Glutamatergic neuron (in vitro differentiated cells): ENCODE measurements around the gene E2F7. TPM values are rescaled to one million over a fixed set of nuclear protein-coding genes. Genes with fewer than 3 reads are reported as not detected.

ENCODE experiments used
- DNase-seq: peaks from one replicate; pipeline ENCODE4 v3.0.0; 2022
- H3K27ac Mint-ChIP-seq: one replicate; pipeline ENCODE4 v1.8.0; 2020; ENCODE audit warnings: mild to moderate bottlenecking, mixed read lengths, inconsistent platforms; ENCODE audit not compliant: unreplicated experiment
- H3K27me3 Mint-ChIP-seq: one replicate; pipeline ENCODE4 v1.8.0; 2020; ENCODE audit warnings: mild to moderate bottlenecking, moderate library complexity, mixed read lengths, inconsistent platforms; ENCODE audit not compliant: unreplicated experiment
- H3K36me3 Mint-ChIP-seq: one replicate; pipeline ENCODE4 v1.8.0; 2020; ENCODE audit warnings: mild to moderate bottlenecking, mixed read lengths, inconsistent platforms; ENCODE audit not compliant: unreplicated experiment
- H3K4me1 Mint-ChIP-seq: one replicate; pipeline ENCODE4 v1.8.0; 2020; ENCODE audit warnings: mild to moderate bottlenecking, low read depth, mixed read lengths, inconsistent platforms; ENCODE audit not compliant: unreplicated experiment
- H3K4me3 Mint-ChIP-seq: one replicate; pipeline ENCODE4 v1.8.0; 2020; ENCODE audit warnings: mild to moderate bottlenecking, mixed read lengths, inconsistent platforms; ENCODE audit not compliant: unreplicated experiment
- H3K9me3 Mint-ChIP-seq: one replicate; pipeline ENCODE4 v1.8.0; 2020; ENCODE audit warnings: mild to moderate bottlenecking, moderate library complexity, mixed read lengths, inconsistent platforms; ENCODE audit not compliant: unreplicated experiment
- CTCF ChIP-seq: fragments of 200-600 bp; sonication (generic); IDR thresholded peaks from one replicate; pipeline ENCODE4 v1.5.0; 2021; ENCODE audit not compliant: partially characterized antibody, unreplicated experiment
- long read RNA-seq: library from polyadenylated mRNA; unstranded; transcript quantifications from one replicate; pipeline ENCODE4 v2.0.0, GENCODE V29; 2020; ENCODE audit not compliant: unreplicated experiment
- total RNA-seq: library from RNA; stranded (reverse); fragmentation: NEBNext Ultra II Directional; extraction: Animal tissue kit (Norgen Biotek cat#: 25700); gene quantifications from one replicate; pipeline ENCODE4 v1.2.1, GENCODE V29; 2021; ENCODE audit not compliant: unreplicated experiment

E2F7 gene
- 4.2 TPM for total RNA-seq
- long read RNA-seq, partial matches to known transcripts: 0 of 1 reads
- long read RNA-seq, other reads (novel, unspliced or antisense): 1 of 1 reads

GRCh38 chr12:77065361-77066204 lies at the start of gene E2F7:
E2F7 (minus strand) TSS chr12:77065569; CDS start chr12:77064635, 934 bp downstream.
- DNase-seq: peak; percentile 91
- Mint-ChIP-seq H3K27ac (peak within 1 kb of the TSS; percentile 80), H3K4me3 (peak within 1 kb of the TSS; percentile 84), H3K27me3 (peaks cover 4% of the 10 kb centered on the region), H3K9me3 (peaks cover 3% of the 10 kb centered on the region), H3K36me3 (no peaks in the 10 kb centered on the region), H3K4me1 (peaks cover 9% of the 10 kb centered on the region)
- no peak for TF ChIP-seq CTCF

- H3K4me1 Mint-ChIP-seq: no peaks in the 10 kb centered on the region
- H3K27me3 Mint-ChIP-seq: no peaks in the 10 kb centered on the region
- no peak overlapping the region for H3K27ac Mint-ChIP-seq
- H3K36me3 Mint-ChIP-seq: peaks cover 8% of the 10 kb centered on the region
- peaks cover 1% of the 10 kb centered on the region for H3K9me3 Mint-ChIP-seq
- no peak for TF ChIP-seq CTCF
- DNase-seq: no peak
- no peak overlapping the region for H3K4me3 Mint-ChIP-seq
Measured at GRCh38 chr12:77113971-77114370, 48.6 kb upstream of the E2F7 start.

- Mint-ChIP-seq H3K9me3 (peaks cover 3% of the 10 kb centered on the region), H3K27me3 (no peaks in the 10 kb centered on the region)
Measured at GRCh38 chr12:77108707-77109106, 43.3 kb upstream of the E2F7 start.

GRCh38 chr12:77107121-77107520 lies 41.8 kb upstream of the E2F7 start:
- peaks cover 4% of the 10 kb centered on the region for H3K36me3 Mint-ChIP-seq
- H3K4me1 Mint-ChIP-seq: no peaks in the 10 kb centered on the region
- no peaks in the 10 kb centered on the region for H3K27me3 Mint-ChIP-seq
- no peak for TF ChIP-seq CTCF
- H3K4me3 Mint-ChIP-seq: no peak overlapping the region
- peaks cover 3% of the 10 kb centered on the region for H3K9me3 Mint-ChIP-seq
- H3K27ac Mint-ChIP-seq: no peak overlapping the region
- no peak for DNase-seq

More at GRCh38 chr12:77108707-77109106, 43.3 kb upstream of the E2F7 start:
- DNase-seq: no peak
- Mint-ChIP-seq H3K4me1 (no peaks in the 10 kb centered on the region), H3K36me3 (peaks cover 4% of the 10 kb centered on the region), H3K27ac (no peak overlapping the region), H3K4me3 (no peak overlapping the region)
- TF ChIP-seq CTCF: no peak

GRCh38 chr12:77104792-77105191 lies 39.4 kb upstream of the E2F7 start:
- no peaks in the 10 kb centered on the region for H3K4me1 Mint-ChIP-seq
- no peak for TF ChIP-seq CTCF

More at GRCh38 chr12:77104792-77105191, 39.4 kb upstream of the E2F7 start:
- DNase-seq: no peak
- Mint-ChIP-seq H3K9me3 (peaks cover 2% of the 10 kb centered on the region), H3K27me3 (no peaks in the 10 kb centered on the region), H3K4me3 (no peak overlapping the region), H3K36me3 (no peaks in the 10 kb centered on the region), H3K27ac (no peak overlapping the region)
